ENCODE results near the gene PHGDH.

The PHGDH gene

DNA sequence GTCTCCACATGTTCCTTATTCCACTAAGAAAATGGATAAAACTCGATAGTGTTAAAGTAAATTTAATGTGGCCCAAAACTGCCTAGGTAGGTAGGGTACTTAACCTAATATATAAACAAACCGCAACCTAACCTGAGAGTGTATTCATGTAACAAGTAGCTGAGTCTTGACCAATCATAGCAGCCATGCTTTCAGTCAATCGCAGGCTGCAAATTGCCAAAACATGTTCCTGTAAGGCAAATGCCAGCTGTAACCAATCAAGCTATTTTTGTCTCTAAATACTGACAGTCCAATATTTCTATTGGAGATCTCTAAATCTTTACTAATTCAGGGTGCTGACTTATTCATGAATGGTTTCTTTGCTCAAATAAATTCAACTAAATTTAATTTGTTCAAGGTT lies 60.0 kb downstream of the PHGDH start:
- H2AFZ ChIP-seq (ENCODE audit: low read depth, low read length), result no peak overlapping the region
- H3K9me3 ChIP-seq (ENCODE audit: insufficient read depth, low read length), result no peaks in the 10 kb centered on the region
- peaks cover 64% of the 10 kb centered on the region for H3K27me3 ChIP-seq (ENCODE audit: low read depth, low read length)

DNA sequence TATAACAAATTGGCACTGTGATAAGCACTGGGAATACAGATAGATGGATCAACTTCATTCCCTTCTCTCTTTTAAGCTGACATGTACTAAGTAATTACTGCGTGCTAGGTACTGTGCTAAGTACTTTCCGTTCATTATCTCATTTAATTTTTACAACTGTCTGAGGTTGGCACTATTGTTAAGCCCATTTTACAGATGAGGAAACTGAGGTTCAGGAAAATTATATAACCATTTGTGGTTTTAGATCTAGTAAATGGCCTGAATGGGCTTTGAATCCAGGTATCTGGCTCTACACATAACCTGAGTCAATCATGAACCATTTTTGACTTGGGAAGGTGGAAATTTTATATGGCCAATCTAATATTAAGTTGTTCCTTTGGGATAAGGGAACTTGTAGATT lies 60.6 kb downstream of the PHGDH start:
- Histone ChIP-seq H3K4me2 (ENCODE audit: low read length) (no peak overlapping the region), H3K27ac (ENCODE audit: low read length) (no peak overlapping the region), H3K27me3 (ENCODE audit: low read depth, low read length) (peaks cover 59% of the 10 kb centered on the region), H4K20me1 (ENCODE audit: insufficient read depth, low read length) (no peaks in the 10 kb centered on the region), H3K9me3 (ENCODE audit: insufficient read depth, low read length) (no peaks in the 10 kb centered on the region), H3K4me1 (ENCODE audit: low read length) (no peaks in the 10 kb centered on the region), H3K36me3 (replicated peaks; ENCODE audit: low read depth, low read length) (no peaks in the 10 kb centered on the region), H3K79me2 (ENCODE audit: low read length) (no peaks in the 10 kb centered on the region), H3K9ac (ENCODE audit: low read length) (no peak overlapping the region), H2AFZ (ENCODE audit: low read depth, low read length) (no peak overlapping the region), H3K4me3 (ENCODE audit: low read length) (no peak overlapping the region)
- TF ChIP-seq EZH2phosphoT487 (IDR thresholded peaks at IDR 0.05; ENCODE audit: low read depth), result no peak
- TF ChIP-seq, protein P1, sequence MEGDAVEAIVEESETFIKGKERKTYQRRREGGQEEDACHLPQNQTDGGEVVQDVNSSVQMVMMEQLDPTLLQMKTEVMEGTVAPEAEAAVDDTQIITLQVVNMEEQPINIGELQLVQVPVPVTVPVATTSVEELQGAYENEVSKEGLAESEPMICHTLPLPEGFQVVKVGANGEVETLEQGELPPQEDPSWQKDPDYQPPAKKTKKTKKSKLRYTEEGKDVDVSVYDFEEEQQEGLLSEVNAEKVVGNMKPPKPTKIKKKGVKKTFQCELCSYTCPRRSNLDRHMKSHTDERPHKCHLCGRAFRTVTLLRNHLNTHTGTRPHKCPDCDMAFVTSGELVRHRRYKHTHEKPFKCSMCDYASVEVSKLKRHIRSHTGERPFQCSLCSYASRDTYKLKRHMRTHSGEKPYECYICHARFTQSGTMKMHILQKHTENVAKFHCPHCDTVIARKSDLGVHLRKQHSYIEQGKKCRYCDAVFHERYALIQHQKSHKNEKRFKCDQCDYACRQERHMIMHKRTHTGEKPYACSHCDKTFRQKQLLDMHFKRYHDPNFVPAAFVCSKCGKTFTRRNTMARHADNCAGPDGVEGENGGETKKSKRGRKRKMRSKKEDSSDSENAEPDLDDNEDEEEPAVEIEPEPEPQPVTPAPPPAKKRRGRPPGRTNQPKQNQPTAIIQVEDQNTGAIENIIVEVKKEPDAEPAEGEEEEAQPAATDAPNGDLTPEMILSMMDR (IDR thresholded peaks at IDR 0.05; ENCODE audit: low read depth, low read length), result no peak

More for the DNA sequence above, 60.0 kb downstream of the PHGDH start:
- Histone ChIP-seq H3K4me1 (ENCODE audit: low read length) (no peaks in the 10 kb centered on the region), H4K20me1 (ENCODE audit: insufficient read depth, low read length) (no peaks in the 10 kb centered on the region), H3K4me3 (ENCODE audit: low read length) (no peak overlapping the region), H3K9ac (ENCODE audit: low read length) (no peak overlapping the region), H3K79me2 (ENCODE audit: low read length) (no peaks in the 10 kb centered on the region), H3K36me3 (replicated peaks; ENCODE audit: low read depth, low read length) (no peaks in the 10 kb centered on the region), H3K4me2 (ENCODE audit: low read length) (no peak overlapping the region), H3K27ac (ENCODE audit: low read length) (no peak overlapping the region)
- no peak for TF ChIP-seq EZH2phosphoT487 (IDR thresholded peaks at IDR 0.05; ENCODE audit: low read depth)
- TF ChIP-seq, protein P1 (IDR thresholded peaks at IDR 0.05; ENCODE audit: low read depth, low read length), result no peak

DNA sequence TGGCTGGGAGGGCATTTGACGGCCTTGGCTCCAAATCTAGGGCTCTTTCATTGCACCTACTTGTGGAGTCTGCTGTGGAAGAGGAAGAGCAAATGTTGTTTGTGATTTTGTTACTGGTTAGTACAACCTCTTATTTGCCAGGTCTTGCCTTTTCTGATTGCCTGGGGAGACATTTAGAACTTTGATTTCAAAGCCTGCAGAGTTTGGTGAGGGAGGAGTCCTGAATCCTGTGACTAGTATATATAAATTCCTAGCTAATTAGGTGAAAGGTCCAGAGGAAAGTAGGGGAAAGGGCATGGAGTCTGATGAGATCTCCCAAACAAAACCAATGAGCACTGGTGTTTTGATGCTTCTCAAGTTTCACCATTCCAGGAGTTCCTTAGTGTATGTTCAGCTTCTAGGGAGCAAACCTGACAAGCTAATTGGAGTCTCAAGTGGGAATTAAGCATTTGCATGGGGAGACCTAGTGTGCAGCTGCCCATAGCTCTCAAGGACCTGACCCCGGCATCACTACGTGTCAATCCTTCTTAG lies 62.0 kb downstream of the PHGDH start:
- no peaks in the 10 kb centered on the region for H3K79me2 ChIP-seq (ENCODE audit: low read length)
- no peak overlapping the region for H3K4me3 ChIP-seq (ENCODE audit: low read length)
- H3K4me1 ChIP-seq (ENCODE audit: low read length), result no peaks in the 10 kb centered on the region
- TF ChIP-seq EZH2phosphoT487 (IDR thresholded peaks at IDR 0.05; ENCODE audit: low read depth), result no peak
- TF ChIP-seq, protein P1 (IDR thresholded peaks at IDR 0.05; ENCODE audit: low read depth, low read length), result no peak
- no peaks in the 10 kb centered on the region for H3K9me3 ChIP-seq (ENCODE audit: insufficient read depth, low read length)
- H3K4me2 ChIP-seq (ENCODE audit: low read length), result no peak overlapping the region
- no peaks in the 10 kb centered on the region for H3K36me3 ChIP-seq (replicated peaks; ENCODE audit: low read depth, low read length)
- no peak overlapping the region for H3K27ac ChIP-seq (ENCODE audit: low read length)
- no peaks in the 10 kb centered on the region for H4K20me1 ChIP-seq (ENCODE audit: insufficient read depth, low read length)
- no peak overlapping the region for H2AFZ ChIP-seq (ENCODE audit: low read depth, low read length)
- H3K9ac ChIP-seq (ENCODE audit: low read length), result no peak overlapping the region
- peaks cover 46% of the 10 kb centered on the region for H3K27me3 ChIP-seq (ENCODE audit: low read depth, low read length)

DNA sequence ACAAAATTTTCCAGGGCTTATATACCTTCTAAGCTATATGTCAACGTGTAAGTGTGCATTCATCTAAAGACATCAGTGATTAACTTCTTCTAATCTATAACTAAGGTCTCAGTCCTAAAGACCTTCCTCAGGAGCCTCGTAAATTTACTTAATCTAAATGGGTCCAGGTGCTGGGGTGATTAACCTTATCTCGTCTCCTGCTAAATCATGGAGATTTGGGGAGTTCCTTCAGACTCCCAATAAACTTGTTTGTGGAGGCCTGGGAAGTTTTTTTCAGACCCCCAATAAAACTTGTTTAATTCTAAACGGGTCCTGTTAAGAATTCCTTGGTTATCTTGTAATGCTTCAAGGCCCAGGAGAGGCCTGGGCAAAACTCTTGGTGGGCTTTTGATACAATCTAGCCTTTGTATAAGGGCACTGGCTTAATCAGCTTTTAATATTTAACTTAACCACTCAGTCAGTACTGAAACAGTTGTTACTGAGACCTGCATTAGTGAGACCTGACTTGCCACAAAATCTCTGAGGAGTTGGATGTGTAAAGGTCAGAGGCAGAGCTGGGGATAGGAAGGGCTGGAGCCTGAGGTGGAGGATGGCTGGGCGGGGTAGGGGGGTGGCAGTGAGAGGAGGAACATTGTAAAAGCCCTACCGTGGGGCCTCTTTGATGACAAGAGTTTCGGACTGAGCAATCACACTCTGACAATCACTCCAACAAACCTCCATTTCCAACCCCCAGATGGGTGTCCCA lies 63.2 kb downstream of the PHGDH start:
- H3K9ac ChIP-seq (ENCODE audit: low read length), result no peak overlapping the region
- peaks cover 38% of the 10 kb centered on the region for H3K27me3 ChIP-seq (ENCODE audit: low read depth, low read length)
- H4K20me1 ChIP-seq (ENCODE audit: insufficient read depth, low read length), result no peaks in the 10 kb centered on the region
- H2AFZ ChIP-seq (ENCODE audit: low read depth, low read length), result no peak overlapping the region
- no peaks in the 10 kb centered on the region for H3K36me3 ChIP-seq (replicated peaks; ENCODE audit: low read depth, low read length)
- H3K4me1 ChIP-seq (ENCODE audit: low read length), result no peaks in the 10 kb centered on the region
- H3K27ac ChIP-seq (ENCODE audit: low read length), result no peak overlapping the region
- H3K4me2 ChIP-seq (ENCODE audit: low read length), result no peak overlapping the region
- no peak for TF ChIP-seq EZH2phosphoT487 (IDR thresholded peaks at IDR 0.05; ENCODE audit: low read depth)
- TF ChIP-seq, protein P1 (IDR thresholded peaks at IDR 0.05; ENCODE audit: low read depth, low read length), result no peak
- no peak overlapping the region for H3K4me3 ChIP-seq (ENCODE audit: low read length)
- H3K9me3 ChIP-seq (ENCODE audit: insufficient read depth, low read length), result no peaks in the 10 kb centered on the region
- H3K79me2 ChIP-seq (ENCODE audit: low read length), result no peaks in the 10 kb centered on the region

Data from OCI-LY3 (cell line).